ENCODE data around the gene ZFP69B. TPM values are rescaled to one million over a fixed set of nuclear protein-coding genes. Genes with fewer than 3 reads are reported as not detected.

ZFP69B gene
- polyA plus RNA-seq, 1 of the 3 experiments (the other 2 are of a cell fraction): 1.7 TPM

DNA sequence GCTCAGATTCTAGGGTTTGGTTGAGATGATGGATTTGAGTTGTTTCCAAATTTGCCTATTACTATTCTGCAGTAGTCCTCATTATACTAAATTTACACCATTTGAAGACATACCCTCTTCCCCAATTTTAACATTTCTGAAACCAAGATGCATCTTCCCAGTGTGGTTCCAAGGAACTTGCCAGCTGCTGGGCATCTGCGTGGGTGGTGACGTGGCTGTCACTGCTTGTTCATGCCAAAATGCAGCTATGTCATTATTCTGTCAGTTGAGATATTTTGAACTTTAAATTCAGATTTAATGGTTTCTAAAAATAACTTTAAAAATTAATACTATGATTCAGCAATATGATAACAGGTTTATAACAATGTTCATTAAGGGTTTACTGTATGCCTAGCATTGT lies 28.0 kb downstream of the ZFP69B start:
- TF ChIP-seq YY1 (IDR thresholded peaks at IDR 0.05; ENCODE audit: low read depth) (no peak), FOXM1 (IDR thresholded peaks at IDR 0.05; ENCODE audit: low read depth) (no peak), NFIC (IDR thresholded peaks at IDR 0.05; ENCODE audit: borderline replicate concordance) (no peak), SMC3 (IDR thresholded peaks at IDR 0.05; ENCODE audit: low read depth, low read length) (no peak), NRF1 (IDR thresholded peaks at IDR 0.05; ENCODE audit: low read depth, low read length) (no peak), MEF2A (IDR thresholded peaks at IDR 0.05; ENCODE audit: borderline replicate concordance, low read depth) (no peak), EZH2phosphoT487 (IDR thresholded peaks at IDR 0.05; ENCODE audit: borderline replicate concordance, low read depth) (no peak), MXI1 (IDR thresholded peaks at IDR 0.05; ENCODE audit: low read depth, low read length) (no peak), FOSL2 (IDR thresholded peaks at IDR 0.05; ENCODE audit: borderline replicate concordance, low read depth) (no peak), USF1 (IDR thresholded peaks at IDR 0.05; ENCODE audit: borderline replicate concordance, low read depth) (no peak), EP300 (IDR thresholded peaks at IDR 0.05; ENCODE audit: borderline replicate concordance in 1 of 2, low read depth in 1 of 2, low read length in 1 of 2) (no peak), IRF3 (IDR thresholded peaks at IDR 0.05; ENCODE audit: low read depth, low read length) (no peak), TEAD4 (IDR thresholded peaks at IDR 0.05; ENCODE audit: borderline replicate concordance, insufficient read depth) (no peak), RXRA (IDR thresholded peaks at IDR 0.05; ENCODE audit: borderline replicate concordance, low read depth) (no peak), SIN3A (IDR thresholded peaks at IDR 0.05; ENCODE audit: borderline replicate concordance, low read depth, low read length) (no peak), REST (IDR thresholded peaks at IDR 0.05; ENCODE audit: low read depth, low read length) (no peak), RFX5 (IDR thresholded peaks at IDR 0.05; ENCODE audit: low read length) (no peak), POLR2AphosphoS5 (IDR thresholded peaks at IDR 0.05; ENCODE audit: low read depth, low read length) (no peak)
- TF ChIP-seq, protein P1, sequence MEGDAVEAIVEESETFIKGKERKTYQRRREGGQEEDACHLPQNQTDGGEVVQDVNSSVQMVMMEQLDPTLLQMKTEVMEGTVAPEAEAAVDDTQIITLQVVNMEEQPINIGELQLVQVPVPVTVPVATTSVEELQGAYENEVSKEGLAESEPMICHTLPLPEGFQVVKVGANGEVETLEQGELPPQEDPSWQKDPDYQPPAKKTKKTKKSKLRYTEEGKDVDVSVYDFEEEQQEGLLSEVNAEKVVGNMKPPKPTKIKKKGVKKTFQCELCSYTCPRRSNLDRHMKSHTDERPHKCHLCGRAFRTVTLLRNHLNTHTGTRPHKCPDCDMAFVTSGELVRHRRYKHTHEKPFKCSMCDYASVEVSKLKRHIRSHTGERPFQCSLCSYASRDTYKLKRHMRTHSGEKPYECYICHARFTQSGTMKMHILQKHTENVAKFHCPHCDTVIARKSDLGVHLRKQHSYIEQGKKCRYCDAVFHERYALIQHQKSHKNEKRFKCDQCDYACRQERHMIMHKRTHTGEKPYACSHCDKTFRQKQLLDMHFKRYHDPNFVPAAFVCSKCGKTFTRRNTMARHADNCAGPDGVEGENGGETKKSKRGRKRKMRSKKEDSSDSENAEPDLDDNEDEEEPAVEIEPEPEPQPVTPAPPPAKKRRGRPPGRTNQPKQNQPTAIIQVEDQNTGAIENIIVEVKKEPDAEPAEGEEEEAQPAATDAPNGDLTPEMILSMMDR (IDR thresholded peaks at IDR 0.05): no peak
- TF ChIP-seq, protein P2, sequence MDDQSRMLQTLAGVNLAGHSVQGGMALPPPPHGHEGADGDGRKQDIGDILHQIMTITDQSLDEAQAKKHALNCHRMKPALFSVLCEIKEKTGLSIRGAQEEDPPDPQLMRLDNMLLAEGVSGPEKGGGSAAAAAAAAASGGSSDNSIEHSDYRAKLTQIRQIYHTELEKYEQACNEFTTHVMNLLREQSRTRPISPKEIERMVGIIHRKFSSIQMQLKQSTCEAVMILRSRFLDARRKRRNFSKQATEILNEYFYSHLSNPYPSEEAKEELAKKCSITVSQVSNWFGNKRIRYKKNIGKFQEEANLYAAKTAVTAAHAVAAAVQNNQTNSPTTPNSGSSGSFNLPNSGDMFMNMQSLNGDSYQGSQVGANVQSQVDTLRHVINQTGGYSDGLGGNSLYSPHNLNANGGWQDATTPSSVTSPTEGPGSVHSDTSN (IDR thresholded peaks at IDR 0.05): no peak
- Histone ChIP-seq H4K20me1 (ENCODE audit: insufficient read depth) (no peaks in the 10 kb centered on the region), H3K4me1 (ENCODE audit: control insufficient read depth in 1 of 2, insufficient read depth in 2 of 2, low read depth in 1 of 2, low read length in 1 of 2) (peaks cover 0 to 7% of the 10 kb centered on the region in 2 experiments; a peak in 2 of 4 replicates), H3K27me3 (ENCODE audit: insufficient read depth) (no peaks in the 10 kb centered on the region), H3K79me2 (ENCODE audit: insufficient read depth) (no peaks in the 10 kb centered on the region), H3K4me3 (ENCODE audit: low read depth in 2 of 2, low read length in 1 of 2) (peak overlapping the region; percentile 73 to 79), H3K4me2 (peak overlapping the region; percentile 86), H3F3A (replicated peaks; ENCODE audit: insufficient read depth) (no peaks in the 10 kb centered on the region), H3K9me2 (no peaks in the 10 kb centered on the region), H3K9ac (no peak overlapping the region), H3K27ac (ENCODE audit: low read depth in 2 of 2, low read length in 1 of 2) (no peak overlapping the region), H3K9me3 (peaks cover 27% of the 10 kb centered on the region), H3K36me3 (replicated peaks in 1 of 2; ENCODE audit: control insufficient read depth in 1 of 2, insufficient read depth in 2 of 2, low read length in 1 of 2) (peaks cover 9 to 21% of the 10 kb centered on the region in 2 experiments), H2AFZ (ENCODE audit: low read depth) (no peak overlapping the region)
- 77% methylated on average over 2 of the region's 2 CpGs for WGBS (ENCODE audit: low lambda C conversion rate)
- CTCF ChIA-PET: interaction anchor here (0.8 to 1.8 kb wide), 7 partner anchors 12 to 334 kb away, joined by 3 to 6 read pairs (median 3); no protein-coding TSS in a partner anchor
- POLR2A ChIA-PET: interaction anchor here (0.7 kb wide), 1 partner anchor 30 kb away, joined by 3 read pairs; the partner anchor contains the start of gene EXO5
- DNase-seq: no peak

Data from SK-N-SH (cell line).